Upper lobe of right lung (tissue), 1 donor: ENCODE measurements around the gene NPHS2. TPM values are rescaled to one million over a fixed set of nuclear protein-coding genes. Genes with fewer than 3 reads are reported as not detected.

ENCODE experiments used
- ATAC-seq: fragments of 200-7000 bp; cut with Tn5 transposase; one replicate; pipeline ENCODE4 v1.9.1; 2020; ENCODE audit warnings: mild to moderate bottlenecking, moderate library complexity
- DNase-seq: peaks from one replicate; pipeline ENCODE4 v3.0.0-alpha.2; 2020
- H3K27ac ChIP-seq: fragments of 200-600 bp; one replicate; pipeline ENCODE4 v1.8.0; 2022
- H3K27me3 ChIP-seq: fragments of 200-600 bp; one replicate; pipeline ENCODE4 v1.8.0; 2022; ENCODE audit warnings: mild to moderate bottlenecking
- H3K36me3 ChIP-seq: fragments of 200-600 bp; one replicate; pipeline ENCODE4 v1.8.0; 2022
- H3K4me1 ChIP-seq: fragments of 200-600 bp; one replicate; pipeline ENCODE4 v1.8.0; 2022
- H3K4me3 ChIP-seq: fragments of 200-600 bp; one replicate; pipeline ENCODE4 v1.8.0; 2022; ENCODE audit warnings: mild to moderate bottlenecking
- H3K9me3 ChIP-seq: fragments of 200-600 bp; one replicate; pipeline ENCODE4 v1.8.0; 2022
- CTCF ChIP-seq: fragments of 200-600 bp; IDR thresholded peaks from one replicate; pipeline ENCODE4 v1.8.0; 2022; ENCODE audit warnings: antibody characterized with exemption
- intact Hi-C: fragments of 100-400 bp; cut with DNase I; formaldehyde crosslinking; loops from one replicate; pipeline ENCODE4 v1.11.0; 2022
- long read RNA-seq: library from polyadenylated mRNA; unstranded; transcript quantifications from one replicate; pipeline ENCODE4 v2.0.0, GENCODE V29; 2021
- total RNA-seq: library from RNA; stranded (reverse); fragmentation: NEBNext Ultra II Directional; extraction: Animal tissue kit (Norgen Biotek cat#: 25700); gene quantifications from one replicate; pipeline ENCODE4 v1.2.1, GENCODE V29; 2021
- donor health status: DM: no; HTN: yes; CAD: no; lungs with severe emphysema.

The NPHS2 gene
- not detected for total RNA-seq
- long read RNA-seq = 0 reads

- Histone ChIP-seq H3K9me3 (no peaks in the 10 kb centered on the region), H3K4me3 (no peak within 1 kb of the TSS), H3K27ac (no peak within 1 kb of the TSS), H3K36me3 (no peaks in the 10 kb centered on the region), H3K27me3 (peaks cover 41% of the 10 kb centered on the region), H3K4me1 (no peaks in the 10 kb centered on the region)
- DNase-seq (no peak), ATAC-seq (peak; percentile 25)
- no peak for TF ChIP-seq CTCF
- intact Hi-C loops = no loop called here
These were observed at the start of gene NPHS2 for GRCh38 chr1:179575497-179576314. Gene NPHS2, minus strand, starts transcription at chr1:179575948. Its CDS starts 84 bp downstream, at chr1:179575864.

GRCh38 chr1:179612361-179612760 lies 36.6 kb upstream of the NPHS2 start:
- TF ChIP-seq CTCF = no peak
- Histone ChIP-seq H3K4me3 (no peak overlapping the region), H3K27me3 (peaks cover 11% of the 10 kb centered on the region), H3K9me3 (no peaks in the 10 kb centered on the region), H3K27ac (no peak overlapping the region), H3K36me3 (no peaks in the 10 kb centered on the region), H3K4me1 (no peaks in the 10 kb centered on the region)
- intact Hi-C loops = no loop called here
- no peak for DNase-seq
- ATAC-seq = no peak

- H3K27ac ChIP-seq = no peak overlapping the region
- DNase-seq (no peak), ATAC-seq (no peak)
- no peaks in the 10 kb centered on the region for H3K36me3 ChIP-seq
- TF ChIP-seq CTCF = no peak
- no peaks in the 10 kb centered on the region for H3K4me1 ChIP-seq
- H3K27me3 ChIP-seq = no peaks in the 10 kb centered on the region
- no peaks in the 10 kb centered on the region for H3K9me3 ChIP-seq
- intact Hi-C loops = no loop called here
- no peak overlapping the region for H3K4me3 ChIP-seq
These were observed 25.3 kb upstream of the NPHS2 start for GRCh38 chr1:179601093-179601492.

GRCh38 chr1:179599623-179600249 lies 24.0 kb upstream of the NPHS2 start:
- ATAC-seq (peak; percentile 57), DNase-seq (no peak)
- no peak overlapping the region for H3K4me3 ChIP-seq
- no peak overlapping the region for H3K27ac ChIP-seq
- peak; percentile 36 for TF ChIP-seq CTCF
- intact Hi-C loops = no loop called here
- no peaks in the 10 kb centered on the region for H3K4me1 ChIP-seq
- no peaks in the 10 kb centered on the region for H3K9me3 ChIP-seq
- no peaks in the 10 kb centered on the region for H3K27me3 ChIP-seq
- no peaks in the 10 kb centered on the region for H3K36me3 ChIP-seq

GRCh38 chr1:179598631-179599030 lies 22.9 kb upstream of the NPHS2 start:
- no peaks in the 10 kb centered on the region for H3K9me3 ChIP-seq
- H3K36me3 ChIP-seq = no peaks in the 10 kb centered on the region
- no peak for DNase-seq
- ATAC-seq = no peak
- H3K4me3 ChIP-seq = no peak overlapping the region
- no peaks in the 10 kb centered on the region for H3K27me3 ChIP-seq
- H3K27ac ChIP-seq = no peak overlapping the region
- no peaks in the 10 kb centered on the region for H3K4me1 ChIP-seq
- TF ChIP-seq CTCF = no peak
- intact Hi-C loops = no loop called here
